Hematopoietic multipotent progenitor cell treated with erythropoietin and hydrocortisone succinate and interleukin-3 and kit ligand, for 8 days (in vitro differentiated cells): ENCODE results near the gene ETS2.
"Not testable (repeated sequence)": the region's sequence is repeated elsewhere in the genome, so short reads cannot be mapped to it uniquely, and the experiment has no call there.

Source experiments
- DNase-seq: peaks from one replicate; pipeline ENCODE4 v3.0.0-alpha.2; 2015

ETS2 gene

DNA sequence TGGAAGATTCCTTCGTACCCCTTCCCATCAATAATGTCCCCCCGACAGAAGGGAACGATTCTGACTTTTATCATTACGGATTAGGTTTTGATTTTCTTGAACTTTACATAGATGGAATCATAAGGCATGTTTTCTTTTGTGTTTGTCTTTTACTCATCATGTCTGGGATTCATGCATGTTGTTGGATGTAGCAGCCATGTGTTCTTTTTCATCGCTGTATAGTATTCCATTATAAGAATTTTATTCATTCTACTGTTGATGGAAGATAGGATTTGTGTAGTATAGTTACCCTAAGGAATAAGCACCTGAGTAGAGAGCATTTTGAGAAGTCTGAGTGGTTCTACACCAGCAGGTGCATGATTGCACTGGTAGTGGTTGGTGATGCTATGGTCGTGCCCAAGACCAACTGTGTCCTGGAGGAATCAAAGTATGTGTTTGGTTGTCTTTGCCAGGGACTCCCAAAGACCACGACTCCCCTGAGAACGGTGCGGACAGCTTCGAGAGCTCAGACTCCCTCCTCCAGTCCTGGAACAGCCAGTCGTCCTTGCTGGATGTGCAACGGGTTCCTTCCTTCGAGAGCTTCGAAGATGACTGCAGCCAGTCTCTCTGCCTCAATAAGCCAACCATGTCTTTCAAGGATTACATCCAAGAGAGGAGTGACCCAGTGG lies 13.5 kb downstream of the ETS2 start:
- no peak for DNase-seq

DNA sequence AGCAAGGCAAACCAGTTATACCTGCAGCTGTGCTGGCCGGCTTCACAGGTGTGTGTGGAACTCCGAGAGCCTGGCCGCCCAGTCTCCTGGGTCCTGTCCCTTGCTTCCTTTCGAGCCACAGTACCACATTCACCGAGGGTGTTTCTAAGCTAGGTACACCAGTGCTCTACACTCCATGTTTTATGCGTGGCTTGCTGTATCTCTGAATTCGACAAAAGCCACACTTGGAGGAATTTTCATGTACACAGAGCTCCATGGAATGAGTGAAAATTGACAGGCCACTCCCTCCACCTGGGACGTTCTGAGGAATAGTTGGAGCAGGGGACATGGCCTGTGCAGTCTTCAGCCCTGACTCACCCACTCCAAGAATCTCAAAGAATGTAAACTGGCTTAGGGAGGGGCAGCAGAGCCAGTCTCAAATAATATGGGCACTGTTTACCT lies 14.0 kb downstream of the ETS2 start:
- no peak for DNase-seq

DNA sequence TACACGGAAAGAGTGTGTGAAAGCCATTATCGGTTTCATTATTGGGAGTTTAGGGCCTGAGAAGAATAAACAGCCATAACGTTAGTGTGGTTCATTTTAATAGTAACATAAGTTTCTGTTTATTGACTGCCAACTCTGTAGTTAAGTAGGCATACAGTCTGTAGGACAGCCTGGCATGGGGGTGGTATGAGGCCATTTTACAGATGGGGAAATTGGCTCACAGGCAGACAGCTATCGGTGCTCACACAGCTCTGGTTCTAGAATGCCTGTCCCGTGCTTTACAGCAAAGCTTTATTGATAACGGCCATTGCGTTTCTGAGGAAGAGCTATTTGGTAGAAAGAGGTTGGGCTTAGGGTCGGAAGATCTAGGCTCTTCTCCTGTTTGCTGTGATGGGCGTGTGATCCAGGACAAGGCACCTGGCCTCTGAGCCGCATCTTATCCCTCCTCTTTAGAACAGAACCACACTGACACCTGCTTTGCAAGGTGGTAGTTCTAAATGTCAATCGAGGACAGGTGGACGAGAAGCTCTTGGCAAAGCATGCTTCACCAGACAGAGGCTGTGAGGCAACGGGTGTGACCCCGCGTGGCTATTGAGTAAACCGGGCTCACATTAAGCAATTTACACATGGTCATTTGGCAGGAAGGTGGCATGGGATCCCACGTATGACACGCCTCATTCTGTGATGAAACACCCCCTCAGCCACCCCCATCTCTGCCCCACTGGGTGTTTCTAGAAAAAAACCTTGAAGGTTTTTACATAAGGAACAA lies 14.9 kb downstream of the ETS2 start:
- no peak for DNase-seq

DNA sequence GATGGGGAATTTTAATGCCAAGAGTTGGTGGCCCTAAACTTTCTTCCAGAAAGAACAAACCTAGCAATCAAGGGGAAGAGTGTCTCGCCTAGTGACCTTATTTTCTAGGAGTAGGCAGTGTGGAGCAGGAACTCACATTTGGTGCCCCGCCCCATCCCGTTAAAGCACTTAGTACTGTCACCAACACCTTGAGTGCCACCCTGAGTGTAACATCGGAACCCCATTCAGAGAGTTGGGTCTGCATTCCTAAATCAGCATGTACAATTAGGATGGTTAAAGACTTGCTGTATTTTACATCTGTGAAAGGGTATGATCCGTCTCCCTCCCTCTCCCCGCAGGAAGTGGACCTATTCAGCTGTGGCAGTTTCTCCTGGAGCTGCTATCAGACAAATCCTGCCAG lies 15.5 kb downstream of the ETS2 start:
- no peak for DNase-seq

DNA sequence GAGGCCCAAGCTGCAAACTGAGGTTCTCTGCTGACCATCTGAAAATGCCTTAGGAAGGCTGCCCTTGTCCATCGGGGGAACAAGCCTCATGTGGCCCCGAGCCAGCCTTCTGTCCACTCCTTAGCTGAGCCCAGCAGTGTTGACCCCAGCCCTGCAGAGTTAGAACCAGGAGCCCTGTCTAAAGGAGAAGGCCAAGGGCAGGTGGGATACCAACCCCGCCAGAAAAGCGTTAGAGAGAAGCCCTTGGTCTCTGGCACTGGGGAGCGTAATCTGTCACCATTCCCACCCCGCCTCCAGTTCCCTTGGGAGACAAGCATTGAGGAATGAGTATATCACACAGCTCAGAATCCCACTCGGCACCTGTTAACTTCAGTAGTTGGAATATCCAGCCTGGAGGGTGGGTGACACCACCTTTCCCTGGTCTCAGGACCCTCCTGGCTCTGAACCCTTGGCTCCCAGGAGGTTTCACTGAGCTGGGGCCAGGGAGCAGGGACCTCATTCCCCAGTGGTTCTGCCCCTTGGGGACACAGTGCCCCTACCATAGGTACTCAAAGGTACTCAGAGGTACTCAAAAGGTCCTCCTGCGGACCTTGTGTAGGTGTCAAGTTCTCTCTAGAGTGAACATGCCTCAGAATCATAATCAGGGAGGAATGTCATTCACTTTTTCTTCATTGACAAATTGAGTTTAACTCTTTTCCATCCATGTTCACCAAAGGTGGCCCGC lies 16.4 kb downstream of the ETS2 start:
- DNase-seq: no peak

DNA sequence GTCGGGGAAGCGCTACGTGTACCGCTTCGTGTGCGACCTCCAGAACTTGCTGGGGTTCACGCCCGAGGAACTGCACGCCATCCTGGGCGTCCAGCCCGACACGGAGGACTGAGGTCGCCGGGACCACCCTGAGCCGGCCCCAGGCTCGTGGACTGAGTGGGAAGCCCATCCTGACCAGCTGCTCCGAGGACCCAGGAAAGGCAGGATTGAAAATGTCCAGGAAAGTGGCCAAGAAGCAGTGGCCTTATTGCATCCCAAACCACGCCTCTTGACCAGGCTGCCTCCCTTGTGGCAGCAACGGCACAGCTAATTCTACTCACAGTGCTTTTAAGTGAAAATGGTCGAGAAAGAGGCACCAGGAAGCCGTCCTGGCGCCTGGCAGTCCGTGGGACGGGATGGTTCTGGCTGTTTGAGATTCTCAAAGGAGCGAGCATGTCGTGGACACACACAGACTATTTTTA lies 17.1 kb downstream of the ETS2 start:
- DNase-seq: no peak

DNA sequence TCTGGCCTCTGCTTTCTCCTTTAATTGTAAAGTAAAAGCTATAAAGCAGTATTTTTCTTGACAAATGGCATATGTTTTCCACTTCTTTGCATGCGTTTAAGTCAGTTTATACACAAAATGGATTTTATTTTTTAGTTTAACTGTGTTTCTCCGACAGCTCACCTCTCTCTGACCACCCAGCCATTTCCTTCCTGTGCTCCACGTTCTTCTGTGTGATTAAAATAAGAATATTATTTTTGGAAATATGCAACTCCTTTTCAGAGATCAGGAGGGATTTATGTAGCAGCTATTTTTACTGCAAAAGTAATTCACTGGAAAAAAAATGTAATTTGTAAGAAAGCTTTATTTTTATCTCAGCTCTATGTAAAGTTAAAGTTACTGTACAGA lies 18.0 kb downstream of the ETS2 start:
- no peak for DNase-seq

DNA sequence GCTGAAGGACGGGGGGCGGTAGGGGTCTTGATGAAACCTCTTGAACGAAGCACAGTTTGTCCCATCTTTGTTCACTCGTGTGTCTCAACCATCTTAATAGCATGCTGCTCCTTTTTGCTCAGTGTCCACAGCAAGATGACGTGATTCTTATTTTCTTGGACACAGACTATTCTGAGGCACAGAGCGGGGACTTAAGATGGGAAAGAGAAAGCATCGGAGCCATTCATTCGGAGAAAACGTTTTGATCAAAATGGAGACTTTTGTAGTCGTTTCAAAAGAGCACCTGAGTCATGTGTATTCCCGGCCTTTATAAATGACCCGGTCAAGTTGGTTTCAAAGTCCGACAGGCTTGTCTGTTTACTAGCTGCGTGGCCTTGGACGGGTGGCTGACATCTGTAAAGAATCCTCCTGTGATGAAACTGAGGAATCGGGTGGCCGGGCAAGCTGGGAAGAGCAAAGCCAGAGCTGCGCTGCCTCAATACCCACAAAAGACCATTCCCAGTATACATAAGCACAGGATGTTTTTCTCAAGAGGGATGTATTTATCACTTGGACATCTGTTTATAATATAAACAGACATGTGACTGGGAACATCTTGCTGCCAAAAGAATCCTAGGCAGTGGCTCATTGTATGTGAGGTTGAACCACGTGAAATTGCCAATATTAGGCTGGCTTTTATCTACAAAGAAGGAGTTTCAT lies 18.5 kb downstream of the ETS2 start:
- no peak for DNase-seq

DNA sequence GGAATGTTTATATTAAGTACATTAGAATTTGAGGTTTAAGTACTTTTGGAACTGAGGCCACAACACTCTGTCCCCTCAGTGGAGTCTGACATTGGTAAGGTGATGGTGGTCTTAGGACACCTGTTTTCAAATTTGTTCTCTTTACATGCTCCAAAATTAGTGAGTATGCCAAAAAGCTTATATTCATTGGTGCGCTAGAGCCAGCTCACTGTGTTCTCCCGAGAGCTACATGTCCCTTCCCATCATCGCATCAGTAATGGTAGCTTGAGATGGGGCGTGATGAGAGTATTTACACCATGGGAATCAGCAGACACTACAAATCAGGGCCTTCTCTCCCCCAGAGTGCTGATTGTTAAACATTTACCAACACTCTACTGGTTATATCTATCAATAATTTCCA lies 19.5 kb downstream of the ETS2 start:
- no peak for DNase-seq

DNA sequence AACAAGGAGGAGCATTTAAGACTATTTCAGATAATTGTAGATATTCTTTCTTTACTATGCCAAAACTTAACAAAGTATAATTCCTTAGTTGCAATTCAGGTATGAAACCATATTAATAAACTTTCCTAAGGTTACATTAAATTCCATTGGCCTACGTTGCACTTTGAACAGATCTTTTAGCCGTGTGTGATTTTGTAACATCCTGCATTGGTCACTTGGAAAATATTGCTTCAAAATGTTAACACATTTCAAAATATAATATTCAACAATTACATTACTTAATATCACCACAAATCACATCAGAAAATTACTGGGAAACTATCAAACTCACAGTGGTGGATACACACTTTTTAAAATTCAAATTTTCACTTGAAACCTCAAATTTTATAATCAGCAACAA lies 20.2 kb downstream of the ETS2 start:
- DNase-seq: no peak

DNA sequence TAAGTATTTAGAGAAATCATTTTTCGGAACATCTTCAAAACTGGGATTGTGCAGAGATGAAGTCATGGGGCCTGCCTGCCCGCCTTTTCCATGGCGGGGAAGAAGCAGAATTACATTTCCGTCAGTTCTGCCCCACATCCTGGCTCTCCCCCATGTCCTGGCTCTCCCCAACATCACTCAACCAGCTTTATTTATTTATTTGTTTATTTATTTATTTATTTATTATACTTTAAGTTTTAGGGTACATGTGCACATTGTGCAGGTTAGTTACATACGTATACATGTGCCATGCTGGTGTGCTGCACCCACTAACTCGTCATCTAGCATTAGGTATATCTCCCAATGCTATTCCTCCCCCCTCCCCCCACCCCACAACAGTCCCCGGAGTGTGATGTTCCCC lies 22.4 kb downstream of the ETS2 start:
- not testable (repeated sequence) for DNase-seq

DNA sequence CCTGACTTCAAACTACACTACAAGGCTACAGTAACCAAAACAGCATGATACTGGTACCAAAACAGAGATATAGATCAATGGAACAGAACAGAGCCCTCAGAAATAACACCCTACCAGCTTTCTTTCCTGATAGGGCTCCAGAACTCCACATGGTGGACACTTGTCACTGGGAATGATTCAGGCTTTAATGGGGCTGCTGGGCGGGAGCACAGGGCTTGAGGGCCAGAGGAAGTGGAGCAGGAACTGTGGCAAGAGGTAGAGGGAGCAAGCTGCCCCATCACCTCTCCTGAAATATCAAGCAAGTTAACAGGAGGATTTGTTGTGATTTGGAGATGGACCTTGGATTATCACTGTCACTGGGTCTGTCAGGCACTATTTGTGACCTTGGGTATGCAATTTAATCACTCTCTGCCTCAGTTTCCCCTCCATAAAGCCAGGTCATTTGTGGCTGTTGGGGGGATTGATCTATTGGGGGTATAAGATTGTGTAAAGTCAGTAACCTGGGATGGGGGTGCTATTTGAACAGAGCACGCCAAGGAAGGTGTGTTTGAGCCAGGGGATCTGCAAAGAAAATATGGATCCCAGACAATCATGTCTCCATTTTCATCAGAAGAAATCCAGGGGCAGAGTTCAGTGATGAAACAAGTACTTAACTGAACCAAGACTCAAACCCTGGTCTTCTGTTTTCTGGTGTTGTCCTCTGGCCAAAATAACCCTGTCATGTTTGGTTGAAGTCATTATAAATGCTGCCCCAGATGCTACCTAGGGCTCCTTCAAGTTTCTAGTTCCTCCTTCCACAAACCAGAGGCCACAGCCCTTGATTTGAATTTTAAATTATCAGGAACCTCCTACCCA lies 25.2 kb downstream of the ETS2 start:
- DNase-seq: no peak

DNA sequence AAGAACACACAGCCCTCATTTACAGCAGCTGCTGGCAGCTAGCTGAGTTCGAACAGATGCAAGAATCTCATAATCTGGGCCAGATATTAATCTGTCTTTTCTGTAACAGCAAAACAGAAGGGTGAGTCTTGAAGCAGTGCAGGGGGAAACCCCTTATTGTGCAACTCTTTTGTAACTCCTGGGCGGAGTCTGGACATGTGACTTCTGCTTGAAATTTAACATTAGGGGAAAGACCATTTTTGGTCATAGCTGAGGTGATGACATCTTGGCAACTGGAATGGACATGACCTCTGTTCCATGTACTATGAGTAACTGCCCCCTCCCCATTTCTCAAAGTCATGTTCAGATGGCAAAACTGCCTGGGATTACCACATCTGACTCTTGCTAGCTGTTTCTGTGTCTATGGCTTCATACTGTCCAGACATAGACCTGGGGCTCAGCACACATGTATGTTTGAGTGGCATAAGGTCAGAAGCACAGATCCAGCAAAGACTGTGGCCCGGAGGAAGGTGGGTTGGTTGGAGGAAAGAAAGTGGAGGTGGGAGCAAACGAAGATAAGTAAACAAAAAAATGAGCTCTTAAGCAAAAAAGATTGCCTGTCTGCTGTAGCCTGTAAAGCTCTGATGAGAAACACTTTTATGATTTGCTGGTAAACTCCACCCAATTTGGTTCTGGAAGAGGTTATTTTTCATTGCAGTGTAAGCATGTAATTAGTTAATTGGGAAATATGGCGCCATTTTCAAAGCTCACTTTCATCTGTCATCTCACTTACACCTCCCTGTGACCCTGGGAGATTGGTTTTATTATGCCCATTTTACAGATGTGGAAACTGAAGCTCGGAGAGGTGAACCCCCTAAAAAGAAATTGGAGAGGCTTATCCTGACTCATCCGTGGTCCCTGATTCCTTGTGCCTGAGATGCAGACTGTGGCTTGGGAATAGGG lies 26.1 kb downstream of the ETS2 start:
- DNase-seq: peak; percentile 82

DNA sequence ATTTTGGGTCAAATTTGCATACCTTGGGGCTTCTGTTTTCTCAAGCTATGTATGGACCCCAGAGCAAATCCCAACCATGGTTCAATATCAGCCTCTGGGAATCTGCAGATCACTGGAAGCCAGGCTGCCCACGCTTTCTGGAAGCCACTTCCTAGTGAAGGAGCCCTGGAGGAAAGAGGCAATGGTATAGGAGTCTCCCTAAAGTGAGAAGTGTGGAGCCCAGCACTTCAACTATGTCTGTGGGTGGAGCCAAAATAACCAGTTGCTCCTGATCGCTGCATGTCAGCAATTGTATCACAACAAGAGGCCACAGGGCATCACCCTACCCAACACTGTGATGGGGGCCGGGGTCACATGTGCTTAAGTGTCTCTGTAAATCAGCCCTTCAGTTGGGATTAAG lies 26.9 kb downstream of the ETS2 start:
- no peak for DNase-seq

DNA sequence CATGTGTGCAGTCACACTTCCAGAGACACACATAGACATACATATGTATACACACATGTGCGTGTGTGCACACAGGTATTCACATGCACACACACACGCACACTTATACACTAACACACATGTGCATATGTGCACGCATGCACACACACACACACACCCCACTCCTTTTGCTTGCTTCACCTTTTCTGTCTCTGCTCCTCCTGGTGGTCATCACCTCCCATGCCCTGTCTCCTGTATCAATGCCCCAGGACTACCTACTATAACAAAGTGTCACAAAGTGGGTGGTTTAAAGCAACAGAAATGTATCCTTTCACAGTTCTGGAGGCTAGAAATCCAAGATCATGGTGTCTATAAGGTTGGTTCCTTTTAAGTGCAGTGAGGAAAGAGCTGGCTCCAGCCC lies 27.4 kb downstream of the ETS2 start:
- no peak for DNase-seq

DNA sequence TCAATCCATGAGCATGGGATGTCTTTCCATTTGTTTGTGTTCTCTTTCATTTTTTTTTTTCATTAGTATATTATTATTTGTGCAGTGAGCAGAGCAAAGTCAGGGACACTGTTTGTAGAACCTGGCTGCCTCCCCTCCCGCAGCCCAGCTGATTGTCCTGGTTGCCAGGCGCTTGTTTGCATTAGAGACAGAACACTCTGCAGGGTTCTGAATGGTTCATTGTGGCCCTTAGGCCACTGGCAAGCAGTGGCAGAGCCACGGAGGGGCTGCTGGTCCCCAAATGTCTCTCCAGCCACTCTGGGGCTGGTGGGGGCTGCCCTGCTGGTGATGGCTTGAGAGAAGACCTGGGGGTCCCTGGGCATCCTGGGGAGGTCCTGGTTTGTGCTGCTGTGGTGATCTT lies 29.0 kb downstream of the ETS2 start:
- no peak for DNase-seq

DNA sequence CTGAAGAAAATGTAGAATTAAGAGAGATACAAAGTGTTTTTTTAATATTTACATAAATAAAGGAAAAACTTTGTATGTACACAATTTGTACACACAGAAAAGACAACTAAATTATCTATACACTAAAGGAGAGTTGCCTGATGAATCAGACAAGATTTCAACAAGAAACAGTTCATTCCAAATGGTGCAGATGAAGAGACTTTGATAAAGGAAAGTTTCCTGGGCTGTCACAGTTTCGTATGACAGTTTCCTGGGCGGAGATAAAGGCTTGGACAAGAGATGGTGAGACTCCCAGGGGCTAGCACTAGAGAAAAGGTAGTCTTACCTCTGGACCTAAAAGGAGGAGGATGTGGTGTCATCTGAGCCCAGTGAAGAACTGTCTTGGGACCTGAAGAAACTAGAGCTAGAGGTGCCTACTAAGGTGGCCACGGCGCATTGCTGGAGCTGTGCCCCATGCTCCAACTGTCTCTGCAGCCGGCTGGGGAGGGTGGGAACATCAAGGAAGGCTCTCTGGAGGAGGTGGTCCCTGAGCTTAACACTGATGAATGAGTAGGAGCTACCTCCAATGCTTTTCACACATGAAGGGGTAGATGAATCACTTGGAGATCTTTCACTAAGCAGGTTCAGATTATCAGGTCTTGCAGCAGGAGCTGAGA lies 32.2 kb downstream of the ETS2 start:
- peak; percentile 50 for DNase-seq

DNA sequence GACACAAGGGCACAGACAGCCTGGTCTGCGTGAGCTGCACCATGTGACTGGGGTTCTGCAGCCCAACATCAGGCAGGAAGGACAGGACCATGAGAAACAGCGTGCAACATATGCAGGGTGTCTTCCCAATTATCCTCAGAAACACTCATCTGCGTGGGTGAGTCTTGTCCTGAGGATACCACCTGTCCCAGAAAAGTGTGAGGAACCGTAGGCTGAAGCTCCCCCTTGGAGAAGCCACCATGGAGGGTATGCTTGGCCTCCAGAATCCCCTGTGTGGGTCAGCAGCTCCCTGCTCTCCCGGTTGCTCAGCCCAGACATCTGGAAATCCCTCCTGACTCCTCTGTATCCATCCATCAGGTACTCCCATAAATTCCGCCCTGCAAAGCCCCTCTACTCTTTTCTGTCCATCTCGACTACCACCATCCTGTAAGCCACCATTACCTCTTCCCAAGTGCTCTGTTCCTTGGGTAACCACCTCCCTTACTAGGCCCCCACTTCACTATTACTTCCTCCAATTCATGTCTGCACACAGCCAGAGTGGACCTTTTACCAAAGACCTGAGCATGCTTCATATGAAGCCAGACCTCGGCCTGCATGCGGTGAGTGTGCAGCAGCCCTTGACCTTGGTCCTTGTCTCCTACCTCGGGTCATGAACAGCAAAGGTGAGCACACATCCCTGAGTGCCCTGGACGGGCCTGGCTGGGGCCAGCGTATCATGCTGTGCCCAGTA lies 33.0 kb downstream of the ETS2 start:
- DNase-seq: no peak

DNA sequence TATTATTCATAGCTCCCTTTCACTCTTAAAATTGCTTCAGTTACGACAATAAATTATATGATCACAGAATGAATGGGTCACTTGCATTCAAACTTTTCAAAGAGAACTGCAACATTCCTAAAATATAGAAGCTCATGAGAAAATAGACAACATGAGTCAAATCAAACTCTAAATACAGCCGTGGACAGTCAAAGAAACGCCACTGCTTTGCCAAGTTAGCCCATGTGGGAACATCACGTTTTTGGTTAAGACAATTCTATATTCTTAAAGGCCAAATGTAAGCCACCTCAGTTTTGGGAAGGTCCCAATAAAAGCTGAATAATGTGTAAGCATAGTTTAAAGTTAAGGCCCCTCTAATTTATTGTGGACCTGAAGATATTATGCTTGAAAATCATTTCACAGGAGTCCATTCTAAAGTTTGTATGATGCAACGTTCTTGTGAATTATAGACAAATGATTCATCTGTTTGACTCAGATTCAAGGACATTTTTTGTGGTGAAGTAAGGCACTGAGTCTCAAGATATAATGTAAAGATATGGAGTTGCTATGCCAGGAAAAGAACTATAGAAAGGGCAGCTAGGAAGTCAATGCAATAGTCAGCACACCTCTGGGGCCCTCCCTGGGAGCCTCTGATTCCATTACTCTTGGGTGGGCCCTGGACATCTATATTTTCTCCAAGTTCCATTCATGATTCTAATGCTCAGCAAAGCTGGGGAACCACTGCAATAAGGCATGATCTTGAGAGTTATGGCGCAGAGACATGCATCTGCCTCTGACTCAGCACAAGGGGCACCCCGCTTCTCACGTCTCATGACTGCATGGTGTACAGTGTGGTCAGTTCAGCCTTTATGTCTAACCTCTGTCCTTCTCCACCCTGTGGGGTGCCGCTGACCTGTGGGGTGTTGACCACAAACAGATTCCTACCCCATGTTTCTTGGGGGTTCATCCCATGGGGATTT lies 33.9 kb downstream of the ETS2 start:
- peak; percentile 42 for DNase-seq
